ENCODE data around the gene MYLK3. TPM values are rescaled to one million over a fixed set of nuclear protein-coding genes. Genes with fewer than 3 reads are reported as not detected.

The MYLK3 gene
- total RNA-seq, 4 donors from 2014 or later, result 0.20 to 1.0 (median 0.26) TPM

- 77 to 83% methylated on average over 2 of the region's 2 CpGs for WGBS, 2 donors
- no peak for TF ChIP-seq EP300 (IDR thresholded peaks at IDR 0.05)
- no peak for TF ChIP-seq POLR2A (IDR thresholded peaks at IDR 0.05)
- no peak for TF ChIP-seq CTCF (IDR thresholded peaks at IDR 0.05)
- H3K4me3 ChIP-seq, result no peak overlapping the region
- no peaks in the 10 kb centered on the region for H3K27me3 ChIP-seq
- no peaks in the 10 kb centered on the region for H3K36me3 ChIP-seq
- DNase-seq (ENCODE audit: low spot score in 2 of 2), result no peak
- H3K9me3 ChIP-seq, result no peaks in the 10 kb centered on the region
- H3K4me1 ChIP-seq, result no peaks in the 10 kb centered on the region
- H3K27ac ChIP-seq, result no peak overlapping the region
Measured at GRCh38 chr16:46717692-46718091, 30.5 kb downstream of the MYLK3 start.

- H3K27ac ChIP-seq, result no peak overlapping the region
- no peaks in the 10 kb centered on the region for H3K4me1 ChIP-seq
- TF ChIP-seq POLR2A (IDR thresholded peaks at IDR 0.05) (no peak), EP300 (IDR thresholded peaks at IDR 0.05) (no peak), CTCF (IDR thresholded peaks at IDR 0.05) (no peak)
- 61 to 83% methylated on average over 5 to 6 of the region's 6 CpGs for WGBS, 2 donors
- H3K36me3 ChIP-seq, result no peaks in the 10 kb centered on the region
- no peaks in the 10 kb centered on the region for H3K27me3 ChIP-seq
- no peaks in the 10 kb centered on the region for H3K9me3 ChIP-seq
- no peak overlapping the region for H3K4me3 ChIP-seq
- DNase-seq (ENCODE audit: low spot score in 2 of 2), result no peak
Measured at GRCh38 chr16:46715769-46716305, 32.3 kb downstream of the MYLK3 start.

GRCh38 chr16:46714797-46715591 lies 33.1 kb downstream of the MYLK3 start:
- TF ChIP-seq CTCF (IDR thresholded peaks at IDR 0.05) (no peak), EP300 (IDR thresholded peaks at IDR 0.05) (no peak), POLR2A (IDR thresholded peaks at IDR 0.05) (no peak)
- Histone ChIP-seq H3K27me3 (no peaks in the 10 kb centered on the region), H3K4me3 (no peak overlapping the region), H3K36me3 (no peaks in the 10 kb centered on the region), H3K27ac (no peak overlapping the region), H3K9me3 (no peaks in the 10 kb centered on the region), H3K4me1 (no peaks in the 10 kb centered on the region)
- WGBS, 2 donors, result 84 to 88% methylated on average over 7 of the region's 7 CpGs
- DNase-seq (ENCODE audit: low spot score in 2 of 2), result no peak

GRCh38 chr16:46713634-46714033 lies 34.5 kb downstream of the MYLK3 start:
- Histone ChIP-seq H3K4me3 (no peak overlapping the region), H3K9me3 (no peaks in the 10 kb centered on the region), H3K27me3 (no peaks in the 10 kb centered on the region), H3K36me3 (no peaks in the 10 kb centered on the region), H3K27ac (no peak overlapping the region), H3K4me1 (no peaks in the 10 kb centered on the region)
- TF ChIP-seq CTCF (IDR thresholded peaks at IDR 0.05), result no peak
- no peak for TF ChIP-seq POLR2A (IDR thresholded peaks at IDR 0.05)
- no peak for TF ChIP-seq EP300 (IDR thresholded peaks at IDR 0.05)
- DNase-seq (ENCODE audit: low spot score in 2 of 2), result no peak
- 67 to 72% methylated on average over 3 of the region's 3 CpGs for WGBS, 2 donors

- no peak for TF ChIP-seq EP300 (IDR thresholded peaks at IDR 0.05)
- no peak for TF ChIP-seq CTCF (IDR thresholded peaks at IDR 0.05)
- TF ChIP-seq POLR2A (IDR thresholded peaks at IDR 0.05), result no peak
- WGBS, 2 donors, result 76 to 80% methylated on average over 3 of the region's 3 CpGs
Measured at GRCh38 chr16:46712911-46713310, 35.2 kb downstream of the MYLK3 start.

More at GRCh38 chr16:46712911-46713310, 35.2 kb downstream of the MYLK3 start:
- DNase-seq (ENCODE audit: low spot score in 2 of 2), result no peak
- no peak overlapping the region for H3K27ac ChIP-seq
- no peaks in the 10 kb centered on the region for H3K36me3 ChIP-seq
- H3K27me3 ChIP-seq, result no peaks in the 10 kb centered on the region
- no peak overlapping the region for H3K4me3 ChIP-seq
- no peaks in the 10 kb centered on the region for H3K4me1 ChIP-seq
- H3K9me3 ChIP-seq, result no peaks in the 10 kb centered on the region
